Measurements from ENCODE around the gene GNA12. TPM values are rescaled to one million over a fixed set of nuclear protein-coding genes. Genes with fewer than 3 reads are reported as not detected.
A peak's percentile ranks its signal among the peaks of the same experiment; 100 is the strongest.

GNA12 gene
- total RNA-seq, 2 experiments from 2014 or later = 16.3 to 17.4 TPM

DNA sequence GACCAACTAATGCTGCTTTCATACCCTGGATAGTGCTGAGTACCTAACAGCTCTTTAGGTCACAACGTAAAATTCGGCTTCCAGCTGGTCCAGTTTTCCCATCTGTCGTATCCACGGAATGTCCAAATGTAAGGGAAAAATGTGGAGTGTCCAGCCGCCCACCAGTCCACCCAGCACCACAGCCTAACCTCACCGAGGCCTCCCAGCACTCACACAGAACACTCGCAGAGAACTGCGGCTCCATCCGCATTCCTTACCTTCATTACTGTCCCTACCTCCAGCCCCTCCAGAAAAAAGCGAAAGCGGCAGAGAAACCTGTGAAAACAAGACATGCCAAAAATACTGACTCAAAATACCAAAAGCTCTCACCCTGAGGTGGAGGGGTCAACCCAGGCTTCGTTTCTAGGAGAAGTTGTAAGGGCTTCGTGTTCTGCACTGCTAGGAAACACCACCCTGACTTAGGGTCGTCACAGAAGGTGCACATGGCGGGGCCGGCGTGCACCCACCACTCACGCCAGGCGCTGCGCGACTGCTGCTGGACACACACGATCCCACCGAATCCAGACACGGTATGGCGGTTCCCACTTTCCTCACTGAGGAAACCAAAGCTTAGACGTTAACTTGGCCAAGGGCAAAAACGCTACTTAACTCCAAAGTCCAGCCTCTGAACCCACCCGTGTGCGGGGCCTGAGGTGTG, 82.2 kb downstream of the GNA12 start:
- Mint-ChIP-seq H3K27ac (no peak overlapping the region), H3K36me3 (ENCODE audit: low read depth) (no peaks in the 10 kb centered on the region), H3K9me3 (no peaks in the 10 kb centered on the region), H3K4me1 (peaks cover 38% of the 10 kb centered on the region), H3K4me3 (no peak overlapping the region), H3K27me3 (no peaks in the 10 kb centered on the region)
- no peak for DNase-seq
- POLR2A ChIA-PET = no interaction called here
- CTCF ChIA-PET = interaction anchor here (0.5 to 2.0 kb wide), 2 partner anchors 52 to 339 kb away, joined by 3 to 10 read pairs; no protein-coding TSS in a partner anchor

DNA sequence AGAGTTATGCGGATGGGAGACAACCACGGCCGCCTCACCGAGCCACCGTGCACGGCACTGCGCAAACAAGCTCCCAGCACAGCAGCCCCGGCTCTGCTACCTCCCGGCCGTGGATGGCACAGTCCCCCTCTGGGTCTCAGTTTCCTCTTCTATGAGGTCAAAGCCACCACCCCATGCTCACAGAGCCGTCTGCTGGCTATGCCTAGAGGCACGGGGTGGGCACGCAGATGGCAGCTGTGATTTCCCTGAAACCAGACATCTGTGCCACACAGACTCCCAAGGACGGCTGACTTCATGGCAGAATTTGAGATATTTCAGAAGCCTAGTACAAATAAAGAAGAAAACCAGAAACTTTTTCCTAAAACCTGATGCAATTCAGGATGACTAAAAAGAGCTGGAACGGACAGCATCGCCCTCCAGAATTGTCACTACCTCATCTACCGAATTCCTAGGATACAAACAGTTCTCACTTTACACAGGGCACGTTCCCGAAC, 82.9 kb downstream of the GNA12 start:
- H3K9me3 Mint-ChIP-seq = no peaks in the 10 kb centered on the region
- DNase-seq = no peak
- ChIA-PET POLR2A (interaction anchor here (1.2 kb wide), 1 partner anchor 51 kb away, joined by 4 read pairs; no protein-coding TSS in a partner anchor), CTCF (interaction anchor here (0.6 to 2.0 kb wide), 5 partner anchors 10 to 534 kb away, joined by 3 to 10 read pairs (median 3); no protein-coding TSS in a partner anchor)
- no peak overlapping the region for H3K27ac Mint-ChIP-seq
- H3K36me3 Mint-ChIP-seq (ENCODE audit: low read depth) = peaks cover 6% of the 10 kb centered on the region
- H3K27me3 Mint-ChIP-seq = no peaks in the 10 kb centered on the region
- H3K4me1 Mint-ChIP-seq = peaks cover 42% of the 10 kb centered on the region
- H3K4me3 Mint-ChIP-seq = no peak overlapping the region

DNA sequence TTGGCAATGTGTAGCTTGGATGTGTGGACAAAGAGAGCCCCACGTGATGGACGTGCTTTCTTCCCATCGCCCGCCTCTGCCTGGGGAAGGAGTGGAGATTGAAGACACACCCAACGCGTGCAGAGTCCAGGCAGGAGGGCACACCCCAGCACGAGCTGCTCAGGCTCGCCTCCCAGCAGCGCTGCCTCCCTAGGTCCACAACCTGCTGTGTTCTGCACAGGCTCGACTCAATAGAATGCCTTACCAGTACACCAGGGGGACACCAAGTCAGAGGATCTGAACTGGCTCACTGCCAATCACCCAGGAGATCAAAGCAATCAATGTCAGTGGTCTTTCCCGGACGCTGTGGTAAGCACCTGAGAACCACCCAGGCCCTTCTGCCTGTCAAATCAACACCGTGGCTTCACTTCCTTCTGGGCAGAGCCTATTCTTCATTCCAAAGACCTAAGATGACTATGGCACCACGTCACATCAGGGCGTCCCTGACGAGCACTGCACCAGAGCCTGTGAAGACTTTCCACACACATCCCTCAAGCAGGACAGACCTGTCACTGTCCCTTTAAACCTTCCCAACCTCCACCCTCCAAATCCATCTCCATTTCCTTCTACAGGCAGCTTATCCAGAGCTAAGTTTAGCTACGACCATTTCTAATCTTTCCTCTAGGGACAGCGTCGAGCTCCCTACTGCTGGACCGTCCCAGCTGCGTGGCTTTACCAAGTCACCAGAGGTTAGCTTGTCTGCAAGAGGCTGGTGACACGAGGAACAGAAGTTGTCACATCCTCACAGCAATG, 83.8 kb downstream of the GNA12 start:
- H3K9me3 Mint-ChIP-seq = no peaks in the 10 kb centered on the region
- DNase-seq = no peak
- no peak overlapping the region for H3K4me3 Mint-ChIP-seq
- POLR2A ChIA-PET = interaction anchor here (1.2 kb wide), 1 partner anchor 50 kb away, joined by 4 read pairs; no protein-coding TSS in a partner anchor
- H3K36me3 Mint-ChIP-seq (ENCODE audit: low read depth) = peaks cover 13% of the 10 kb centered on the region
- H3K27me3 Mint-ChIP-seq = no peaks in the 10 kb centered on the region
- peaks cover 41% of the 10 kb centered on the region for H3K4me1 Mint-ChIP-seq
- CTCF ChIA-PET = interaction anchor here (0.6 to 2.0 kb wide), 5 partner anchors 9 to 343 kb away, joined by 3 to 10 read pairs (median 3); no protein-coding TSS in a partner anchor
- H3K27ac Mint-ChIP-seq = no peak overlapping the region

DNA sequence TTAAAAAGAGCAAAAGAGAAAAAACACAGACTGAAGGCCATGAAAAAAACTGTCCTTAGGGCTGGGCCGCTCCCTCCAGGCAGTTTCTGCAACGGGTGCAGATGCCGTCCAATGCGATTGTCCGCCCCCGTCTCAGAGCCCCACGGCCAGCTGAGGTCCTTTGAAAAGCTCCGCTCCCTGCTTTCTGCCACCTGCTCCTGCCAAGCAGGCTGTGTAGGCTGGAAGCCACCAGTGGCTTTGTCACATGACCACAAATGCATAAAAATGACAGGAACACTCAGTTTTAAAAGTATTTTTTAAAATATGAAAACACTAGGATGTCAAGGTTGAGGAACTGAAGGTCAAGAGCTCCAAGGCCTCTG, 84.4 kb downstream of the GNA12 start:
- Mint-ChIP-seq H3K27ac (no peak overlapping the region), H3K4me1 (peaks cover 41% of the 10 kb centered on the region), H3K9me3 (peaks cover 2% of the 10 kb centered on the region), H3K27me3 (no peaks in the 10 kb centered on the region), H3K36me3 (ENCODE audit: low read depth) (peaks cover 17% of the 10 kb centered on the region), H3K4me3 (no peak overlapping the region)
- ChIA-PET CTCF (interaction anchor here (1.1 to 2.0 kb wide), 2 partner anchors 39 to 50 kb away, joined by 6 to 10 read pairs; no protein-coding TSS in a partner anchor), POLR2A (no interaction called here)
- DNase-seq = no peak

DNA sequence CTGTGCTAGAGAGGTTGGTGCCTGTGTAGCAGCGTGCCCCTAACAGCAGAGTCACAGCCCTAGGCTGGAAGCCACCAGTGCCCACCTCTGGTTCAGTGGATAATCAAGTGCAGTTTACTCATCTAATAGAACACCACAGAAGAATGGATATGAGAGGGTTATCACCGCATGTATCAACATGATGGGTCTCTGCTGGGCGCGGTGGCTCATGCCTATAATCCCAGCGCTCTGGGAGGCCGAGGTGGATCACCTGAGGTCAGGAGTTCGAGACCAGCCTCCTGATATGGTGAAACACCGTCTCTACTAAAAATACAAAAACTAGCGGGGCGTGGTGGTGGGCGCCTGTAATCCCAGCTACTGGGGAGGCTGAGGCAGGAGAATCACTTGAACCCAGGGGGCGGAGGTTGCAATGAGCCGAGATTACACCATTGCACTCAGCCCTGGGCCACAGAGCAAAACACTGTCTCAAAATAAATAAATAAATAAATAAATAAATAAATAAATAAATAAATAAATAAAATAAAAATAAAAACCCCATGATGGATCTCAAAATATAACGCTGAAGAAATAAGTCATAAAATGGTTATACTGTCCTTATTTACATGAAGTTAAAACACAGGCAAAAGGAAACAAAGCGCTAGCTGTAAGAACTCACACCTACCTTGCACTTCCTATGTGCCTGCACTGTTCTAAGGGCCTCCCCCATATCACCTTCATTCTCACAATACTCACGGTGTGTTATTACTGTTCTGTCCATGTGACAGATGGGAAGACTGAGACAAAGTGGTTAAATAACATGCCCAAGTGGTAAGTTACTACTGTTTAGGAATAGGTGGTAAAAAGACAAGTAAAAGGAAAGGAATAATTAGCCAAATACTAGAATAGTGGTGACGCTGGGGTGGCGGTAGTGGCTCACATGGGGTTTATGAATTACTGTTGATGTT, 85.2 kb downstream of the GNA12 start:
- H3K4me3 Mint-ChIP-seq = peak overlapping the region; percentile 31
- ChIA-PET CTCF (interaction anchor here (0.8 to 2.1 kb wide), 6 partner anchors 23 to 106 kb away, joined by 3 to 21 read pairs (median 5); no protein-coding TSS in a partner anchor), POLR2A (interaction anchor here (0.5 to 2.3 kb wide), 6 partner anchors 24 to 49 kb away, joined by 3 to 15 read pairs (median 4); no protein-coding TSS in a partner anchor)
- DNase-seq = no peak
- peak overlapping the region; percentile 87 for H3K27ac Mint-ChIP-seq
- H3K36me3 Mint-ChIP-seq (ENCODE audit: low read depth) = peaks cover 17% of the 10 kb centered on the region
- no peaks in the 10 kb centered on the region for H3K27me3 Mint-ChIP-seq
- peaks cover 41% of the 10 kb centered on the region for H3K4me1 Mint-ChIP-seq
- peaks cover 2% of the 10 kb centered on the region for H3K9me3 Mint-ChIP-seq

DNA sequence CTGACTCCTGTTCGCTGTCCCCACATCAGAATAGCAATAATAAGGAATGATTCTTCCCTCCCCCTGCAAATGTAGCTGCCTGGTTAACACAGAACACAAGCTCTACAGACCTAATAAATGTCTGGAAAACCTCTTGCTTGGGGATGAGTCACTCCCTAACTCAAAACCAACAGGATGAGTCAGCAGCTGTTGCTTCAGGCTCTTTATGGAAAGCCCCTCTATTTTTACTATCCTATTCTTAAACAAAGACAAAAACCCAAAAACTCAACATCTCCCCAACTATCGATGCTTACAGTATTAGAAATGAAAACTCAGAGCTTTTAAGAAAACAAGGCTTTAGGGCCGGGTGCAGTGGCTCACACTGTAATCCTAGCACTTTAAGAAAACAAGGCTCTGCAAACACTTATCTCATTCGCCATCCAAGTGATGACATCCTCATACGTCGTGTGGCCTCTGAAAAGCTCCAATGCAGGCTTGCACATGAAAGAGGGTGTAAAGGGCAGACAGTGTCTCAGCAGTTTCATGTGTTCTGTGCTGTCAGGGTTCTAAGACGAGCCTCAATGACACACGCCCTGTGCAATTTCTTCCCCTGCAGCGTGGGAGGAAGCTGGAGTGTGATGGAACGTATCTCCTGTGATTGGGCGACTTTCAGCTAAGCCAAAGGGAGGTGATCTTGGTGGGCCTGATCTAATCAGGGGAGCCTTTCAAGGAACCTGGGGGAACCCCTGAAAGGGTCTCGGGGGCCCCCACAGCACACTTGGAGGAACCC, 86.0 kb downstream of the GNA12 start:
- Mint-ChIP-seq H3K4me1 (peaks cover 41% of the 10 kb centered on the region), H3K27ac (peak overlapping the region; percentile 87), H3K36me3 (ENCODE audit: low read depth) (peaks cover 17% of the 10 kb centered on the region), H3K4me3 (peak overlapping the region; percentile 31), H3K9me3 (peaks cover 2% of the 10 kb centered on the region), H3K27me3 (no peaks in the 10 kb centered on the region)
- POLR2A ChIA-PET = interaction anchor here (1.0 to 2.3 kb wide), 5 partner anchors 25 to 48 kb away, joined by 4 to 15 read pairs (median 5); no protein-coding TSS in a partner anchor
- DNase-seq = peak; percentile 79
- CTCF ChIA-PET = interaction anchor here (0.8 to 2.1 kb wide), 10 partner anchors 20 to 107 kb away, joined by 3 to 21 read pairs (median 3); no protein-coding TSS in a partner anchor

DNA sequence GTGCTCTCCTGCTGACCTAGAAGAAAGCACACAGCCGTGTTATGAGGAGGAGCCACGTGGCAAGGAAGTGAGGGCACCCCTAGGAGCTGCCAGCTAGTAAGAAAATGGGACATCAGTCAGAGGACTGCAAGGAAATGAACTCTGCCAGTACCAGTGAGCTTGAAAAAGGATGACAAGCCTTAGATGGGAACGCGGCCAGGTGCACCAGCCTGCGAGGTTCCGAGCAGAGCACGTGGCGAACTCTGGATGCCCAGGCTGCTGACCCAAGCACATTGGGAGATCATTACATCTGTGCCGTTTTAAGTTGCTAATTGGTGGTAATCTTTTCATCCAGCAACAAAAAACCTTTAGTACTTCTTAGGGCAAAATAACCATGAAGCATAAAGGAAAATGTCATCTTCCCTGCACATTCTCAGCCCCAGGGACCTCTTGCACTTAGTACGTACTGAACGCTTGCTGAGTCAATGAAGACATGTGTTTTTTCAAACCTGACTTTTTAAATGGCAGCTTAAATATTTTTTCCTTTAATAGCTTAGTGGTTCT, 86.7 kb downstream of the GNA12 start:
- CTCF ChIA-PET = interaction anchor here (0.6 to 2.1 kb wide), 10 partner anchors 21 to 108 kb away, joined by 3 to 21 read pairs (median 3); no protein-coding TSS in a partner anchor
- Mint-ChIP-seq H3K27me3 (no peaks in the 10 kb centered on the region), H3K4me3 (no peak overlapping the region), H3K4me1 (peaks cover 41% of the 10 kb centered on the region), H3K9me3 (peaks cover 2% of the 10 kb centered on the region), H3K27ac (peak overlapping the region; percentile 87), H3K36me3 (ENCODE audit: low read depth) (peaks cover 17% of the 10 kb centered on the region)
- POLR2A ChIA-PET = interaction anchor here (1.0 to 2.3 kb wide), 4 partner anchors 26 to 48 kb away, joined by 4 to 15 read pairs (median 6); no protein-coding TSS in a partner anchor
- no peak for DNase-seq

DNA sequence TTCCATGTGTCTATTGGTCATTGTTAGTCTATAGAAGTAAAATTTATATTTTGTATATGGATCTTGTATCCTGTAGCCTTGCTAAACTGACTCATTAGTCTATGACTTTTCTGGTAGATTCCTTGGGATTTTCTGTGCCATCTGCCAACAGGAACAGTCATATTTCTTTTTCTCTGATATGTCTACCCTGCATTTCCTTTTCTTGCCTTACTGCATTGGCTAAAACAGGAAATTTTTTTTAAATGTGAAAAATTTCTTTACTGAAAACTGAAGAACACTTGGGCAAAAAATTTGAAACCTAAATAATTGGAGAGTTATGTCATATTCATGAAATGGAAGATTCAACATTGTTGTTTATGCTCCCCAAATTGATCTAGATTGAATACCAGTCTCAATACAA, 88.6 kb downstream of the GNA12 start:
- no peak for DNase-seq
- Mint-ChIP-seq H3K9me3 (peaks cover 2% of the 10 kb centered on the region), H3K36me3 (ENCODE audit: low read depth) (peaks cover 19% of the 10 kb centered on the region), H3K27ac (no peak overlapping the region), H3K27me3 (no peaks in the 10 kb centered on the region), H3K4me1 (peaks cover 37% of the 10 kb centered on the region), H3K4me3 (no peak overlapping the region)
- ChIA-PET CTCF (no interaction called here), POLR2A (no interaction called here)

DNA sequence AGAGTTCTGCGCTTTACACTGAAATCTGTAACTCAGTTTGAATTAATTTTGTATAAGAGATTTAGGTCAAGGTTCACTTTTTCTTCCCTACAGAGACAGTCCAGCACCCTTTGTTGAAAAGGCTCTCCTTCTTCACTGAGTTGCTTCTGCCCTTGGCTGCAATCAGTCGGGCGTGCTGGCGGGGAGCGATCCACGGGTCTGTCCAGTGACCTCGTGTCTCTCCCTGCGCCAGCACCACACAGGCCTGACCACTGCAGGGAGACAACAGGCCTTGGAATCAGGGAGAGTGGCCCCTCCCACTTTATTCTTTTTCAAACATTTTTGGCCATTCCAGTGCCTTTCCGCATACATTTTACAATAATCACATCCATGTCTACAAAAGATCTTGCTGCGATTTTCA, 89.2 kb downstream of the GNA12 start:
- Mint-ChIP-seq H3K27ac (no peak overlapping the region), H3K4me1 (peaks cover 31% of the 10 kb centered on the region), H3K9me3 (peaks cover 2% of the 10 kb centered on the region), H3K36me3 (ENCODE audit: low read depth) (peaks cover 21% of the 10 kb centered on the region), H3K4me3 (no peak overlapping the region), H3K27me3 (no peaks in the 10 kb centered on the region)
- CTCF ChIA-PET = no interaction called here
- POLR2A ChIA-PET = no interaction called here
- DNase-seq = no peak

DNA sequence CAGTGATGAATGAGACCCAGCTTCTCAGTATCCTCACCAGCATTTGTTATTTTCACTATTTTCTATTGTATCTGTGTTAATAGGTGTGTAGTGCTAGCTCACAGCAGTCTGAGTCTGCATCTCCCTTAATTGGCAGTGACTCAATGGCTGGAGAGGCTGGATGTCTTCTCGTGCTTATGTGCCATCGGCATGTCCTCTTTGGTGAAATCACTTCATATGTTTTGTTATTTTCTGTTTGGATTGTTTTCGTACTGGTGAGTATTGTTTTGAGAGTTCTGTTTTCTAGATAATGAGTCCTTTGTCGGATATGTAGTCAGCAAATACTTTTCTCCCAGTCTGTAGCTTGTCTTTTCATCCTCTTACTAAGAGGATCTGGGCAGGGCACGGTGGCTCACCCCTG, 90.0 kb downstream of the GNA12 start:
- peaks cover 2% of the 10 kb centered on the region for H3K9me3 Mint-ChIP-seq
- H3K4me3 Mint-ChIP-seq = no peak overlapping the region
- DNase-seq = no peak
- H3K27me3 Mint-ChIP-seq = no peaks in the 10 kb centered on the region
- ChIA-PET CTCF (no interaction called here), POLR2A (no interaction called here)
- H3K36me3 Mint-ChIP-seq (ENCODE audit: low read depth) = peaks cover 21% of the 10 kb centered on the region
- peaks cover 24% of the 10 kb centered on the region for H3K4me1 Mint-ChIP-seq
- H3K27ac Mint-ChIP-seq = no peak overlapping the region

DNA sequence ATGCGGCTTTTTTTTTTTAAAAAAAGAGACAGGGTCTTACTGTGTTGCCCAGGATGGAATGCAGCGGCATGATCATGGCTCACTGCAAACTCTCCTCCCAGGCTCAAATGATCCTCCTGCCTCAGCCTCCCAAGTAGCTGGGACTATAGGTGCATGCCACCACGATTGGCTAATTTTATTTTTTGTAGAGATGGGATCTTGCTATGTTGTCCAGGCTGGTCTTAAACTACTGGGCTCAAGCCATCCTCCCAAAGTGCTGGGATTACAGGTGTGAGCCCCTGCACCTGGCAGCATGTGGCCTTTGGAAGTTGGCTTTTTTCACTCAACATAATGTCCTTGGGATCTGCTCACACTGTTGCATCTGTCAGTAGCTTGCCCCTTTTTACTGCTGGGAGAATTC, 91.0 kb downstream of the GNA12 start:
- ChIA-PET POLR2A (no interaction called here), CTCF (no interaction called here)
- H3K27ac Mint-ChIP-seq = no peak overlapping the region
- H3K9me3 Mint-ChIP-seq = peaks cover 2% of the 10 kb centered on the region
- no peak overlapping the region for H3K4me3 Mint-ChIP-seq
- peaks cover 16% of the 10 kb centered on the region for H3K4me1 Mint-ChIP-seq
- peaks cover 21% of the 10 kb centered on the region for H3K36me3 Mint-ChIP-seq (ENCODE audit: low read depth)
- H3K27me3 Mint-ChIP-seq = no peaks in the 10 kb centered on the region
- no peak for DNase-seq

Data from activated CD4-positive, alpha-beta memory T cell treated with anti-CD3 and anti-CD28 coated beads, Interleukin-2, amount 10 ng/mL, durations not matched to agents 7 days and 5 days (primary cell).